IPS-18c (cell line): ENCODE results near the gene SFRP2.

Source experiments
- H3K4me3 ChIP-seq: 2 replicates; pipeline ENCODE4 v1.7.0; 2013; ENCODE audit warnings: low read depth, mild to moderate bottlenecking, low read length, moderate library complexity; ENCODE audit not compliant: insufficient read depth
- H3K9me3 ChIP-seq: one replicate; pipeline ENCODE4 v1.6.1; 2013; ENCODE audit warnings: mild to moderate bottlenecking, low read length, moderate library complexity; ENCODE audit not compliant: control insufficient read depth, insufficient read depth

SFRP2 gene

DNA sequence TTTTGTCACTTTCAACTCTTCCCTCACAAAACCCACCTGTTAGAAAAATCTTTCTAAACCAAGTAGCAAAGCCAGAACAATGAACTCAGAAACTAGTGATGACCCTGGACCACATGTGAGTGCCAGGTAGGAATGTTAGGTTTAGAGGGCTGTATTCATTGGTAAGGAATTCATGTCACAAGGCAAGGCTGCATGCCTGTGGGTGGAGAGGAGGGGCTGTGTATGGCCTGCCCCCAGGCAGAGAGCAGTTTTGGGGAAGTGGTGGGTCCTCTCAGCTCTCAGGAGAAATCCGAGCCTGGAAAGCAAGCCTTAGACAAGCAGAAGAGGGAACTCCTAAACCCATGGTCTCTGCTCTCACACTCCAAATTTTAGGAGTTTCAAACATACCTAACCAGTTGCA, 31.5 kb downstream of the SFRP2 start:
- Histone ChIP-seq H3K9me3 (no peaks in the 10 kb centered on the region), H3K4me3 (no peak overlapping the region)

DNA sequence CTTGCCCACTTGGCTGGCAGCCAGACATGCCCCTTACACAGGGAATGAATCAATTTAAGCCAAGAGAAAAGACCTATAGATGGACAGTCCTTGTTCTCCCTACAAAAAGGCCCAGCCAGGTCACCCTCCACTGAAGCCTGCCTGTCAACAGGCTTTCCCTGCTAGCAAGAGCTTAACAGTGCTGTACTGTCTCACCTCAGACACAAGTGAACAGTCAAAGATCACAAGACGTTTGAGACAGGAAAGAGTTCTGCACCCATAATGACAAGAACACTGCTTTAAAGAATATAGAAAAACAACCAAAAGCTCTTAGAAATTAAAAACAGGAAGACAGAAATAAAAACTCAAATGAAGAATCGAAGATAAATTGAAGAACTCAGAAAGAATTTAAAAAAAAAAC, 33.7 kb downstream of the SFRP2 start:
- H3K9me3 ChIP-seq, result no peaks in the 10 kb centered on the region
- H3K4me3 ChIP-seq, result no peak overlapping the region

DNA sequence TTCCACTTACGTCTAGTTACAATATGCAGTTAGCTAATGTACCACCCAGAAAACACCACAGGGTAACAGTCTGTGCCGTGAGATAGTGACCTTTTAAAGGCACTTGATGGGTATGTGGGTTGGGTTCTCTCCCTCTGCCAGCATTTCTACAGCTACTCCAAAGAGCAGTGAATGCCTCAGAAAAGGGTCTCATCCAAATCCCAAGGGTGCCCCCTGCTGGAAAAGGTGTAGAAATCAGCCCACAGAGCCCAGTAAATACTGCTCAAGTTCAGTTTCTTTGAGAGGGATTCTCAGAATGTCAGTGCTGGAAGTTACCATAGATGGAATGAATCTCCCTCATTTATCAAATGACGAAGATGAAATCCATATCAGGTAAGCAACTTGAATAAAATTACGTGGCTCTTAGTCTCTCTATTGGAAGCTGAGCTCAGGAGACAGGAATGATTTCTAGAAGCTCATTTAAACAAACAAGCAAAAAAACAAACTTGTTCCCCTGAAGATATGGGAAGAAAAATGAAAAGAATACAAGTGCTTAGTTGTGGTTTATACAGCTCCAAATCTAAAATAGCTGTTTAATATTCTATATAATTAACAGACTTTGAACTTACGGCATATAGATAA, 38.6 kb downstream of the SFRP2 start:
- no peak overlapping the region for H3K4me3 ChIP-seq
- no peaks in the 10 kb centered on the region for H3K9me3 ChIP-seq

DNA sequence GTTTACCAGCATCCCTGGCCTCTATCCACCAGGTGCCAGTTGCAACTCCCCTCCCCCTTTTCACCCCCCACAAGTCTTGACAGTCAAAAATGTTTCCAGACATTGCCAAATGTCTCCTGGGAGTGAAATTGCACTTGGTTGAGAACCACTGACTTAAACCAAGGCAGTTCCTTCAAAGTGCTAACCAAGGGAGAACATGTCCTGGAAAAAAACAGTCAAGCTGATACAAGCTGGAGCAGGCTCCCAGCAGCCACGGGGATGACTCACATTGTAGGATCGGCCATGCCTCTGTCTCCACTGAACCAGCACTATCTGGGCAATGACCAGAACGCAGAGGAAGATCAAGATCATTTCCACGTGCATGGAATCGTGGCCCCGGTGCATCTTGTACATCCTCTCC, 40.5 kb downstream of the SFRP2 start:
- no peak overlapping the region for H3K4me3 ChIP-seq
- no peaks in the 10 kb centered on the region for H3K9me3 ChIP-seq

DNA sequence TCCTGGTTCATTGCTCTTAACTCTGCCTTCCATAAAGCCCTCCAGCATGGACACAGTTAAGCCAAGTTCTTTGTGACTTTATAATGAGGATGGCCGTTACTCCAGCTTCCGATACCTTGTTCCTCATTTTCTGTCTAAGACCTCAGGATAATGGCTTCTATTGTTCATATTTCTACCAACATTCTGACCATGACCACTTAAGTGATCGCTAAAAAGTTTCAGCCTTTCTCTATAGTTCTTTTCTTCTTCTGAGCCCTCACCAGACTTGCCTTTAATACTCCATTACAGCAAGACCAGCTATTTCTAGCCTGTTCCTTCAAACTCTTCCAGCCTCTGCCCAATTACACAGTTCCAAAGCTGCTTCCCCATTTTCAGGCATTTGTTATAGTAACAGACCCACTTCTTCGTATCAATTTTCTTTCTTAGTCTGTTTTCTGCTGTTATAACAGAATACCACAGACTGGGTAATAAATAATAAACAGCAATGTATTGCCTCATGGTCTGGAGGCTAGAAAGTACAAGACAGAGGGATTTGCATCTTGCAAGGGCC, 41.4 kb downstream of the SFRP2 start:
- Histone ChIP-seq H3K9me3 (no peaks in the 10 kb centered on the region), H3K4me3 (no peak overlapping the region)

DNA sequence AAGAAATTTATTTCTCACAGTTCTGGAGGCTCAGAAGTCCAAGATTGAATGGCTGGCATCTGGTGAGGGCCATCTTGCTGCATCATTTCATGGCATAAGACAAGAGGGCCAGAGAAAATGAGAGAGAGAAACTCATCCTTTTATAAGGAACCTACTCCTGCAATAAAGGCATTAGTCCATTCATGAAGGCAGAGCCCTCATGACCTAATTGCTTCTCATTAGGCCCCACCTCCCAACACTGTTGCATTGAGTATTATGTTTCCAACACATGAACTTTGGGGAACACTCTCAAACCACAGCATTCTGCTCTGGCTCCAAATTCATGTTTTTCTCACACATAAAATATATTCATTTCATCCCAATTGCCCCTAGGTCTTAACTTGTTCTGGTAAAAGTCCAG, 43.2 kb downstream of the SFRP2 start:
- Histone ChIP-seq H3K4me3 (no peak overlapping the region), H3K9me3 (peaks cover 3% of the 10 kb centered on the region)

DNA sequence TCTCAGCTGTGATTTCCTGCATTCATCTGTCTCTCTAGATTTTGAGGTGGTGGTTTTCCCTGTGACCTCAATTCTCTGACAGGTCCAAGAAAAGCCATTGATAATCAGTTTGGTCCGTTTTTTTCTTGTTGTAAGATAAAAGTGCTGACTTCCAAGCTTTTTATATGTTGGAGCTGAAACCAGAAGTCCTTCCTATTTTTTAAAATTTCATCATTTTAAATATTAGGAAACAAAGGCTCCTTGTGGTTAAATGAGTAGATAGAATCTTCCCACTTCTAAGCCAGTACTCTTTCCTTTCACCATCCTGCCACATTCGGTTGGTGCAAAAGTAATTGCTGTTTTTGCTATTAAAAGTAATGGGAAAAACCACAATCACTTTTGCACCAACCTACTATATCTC, 47.3 kb downstream of the SFRP2 start:
- no peak overlapping the region for H3K4me3 ChIP-seq

DNA sequence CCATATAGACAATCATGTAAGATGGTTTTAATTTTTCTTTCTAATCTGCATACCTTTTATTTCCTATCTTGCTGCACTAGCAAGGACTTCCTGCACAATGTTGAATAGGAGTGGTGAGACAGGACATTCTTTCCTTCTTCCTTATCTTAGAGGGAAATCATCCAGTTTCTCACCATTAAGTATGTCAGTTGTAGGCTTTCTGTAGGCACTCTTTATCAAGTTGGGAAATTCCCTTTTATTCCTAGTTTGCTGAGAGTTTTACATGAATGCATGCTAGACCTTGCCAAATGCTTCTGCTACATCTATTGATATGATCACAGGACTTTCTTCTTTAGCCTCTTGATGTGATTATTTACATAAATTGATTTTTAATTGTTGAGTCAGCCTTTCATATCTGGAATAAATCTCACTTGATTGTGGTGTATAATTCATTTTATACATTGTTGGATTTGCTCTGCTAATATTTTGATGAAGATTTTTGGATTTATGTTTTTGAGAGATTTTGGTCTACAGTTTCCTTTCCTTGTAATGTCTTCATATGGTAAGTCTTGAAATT, 52.9 kb downstream of the SFRP2 start:
- peaks cover 3% of the 10 kb centered on the region for H3K9me3 ChIP-seq
- H3K4me3 ChIP-seq, result no peak overlapping the region

More for the DNA sequence above, 47.3 kb downstream of the SFRP2 start:
- peaks cover 3% of the 10 kb centered on the region for H3K9me3 ChIP-seq

DNA sequence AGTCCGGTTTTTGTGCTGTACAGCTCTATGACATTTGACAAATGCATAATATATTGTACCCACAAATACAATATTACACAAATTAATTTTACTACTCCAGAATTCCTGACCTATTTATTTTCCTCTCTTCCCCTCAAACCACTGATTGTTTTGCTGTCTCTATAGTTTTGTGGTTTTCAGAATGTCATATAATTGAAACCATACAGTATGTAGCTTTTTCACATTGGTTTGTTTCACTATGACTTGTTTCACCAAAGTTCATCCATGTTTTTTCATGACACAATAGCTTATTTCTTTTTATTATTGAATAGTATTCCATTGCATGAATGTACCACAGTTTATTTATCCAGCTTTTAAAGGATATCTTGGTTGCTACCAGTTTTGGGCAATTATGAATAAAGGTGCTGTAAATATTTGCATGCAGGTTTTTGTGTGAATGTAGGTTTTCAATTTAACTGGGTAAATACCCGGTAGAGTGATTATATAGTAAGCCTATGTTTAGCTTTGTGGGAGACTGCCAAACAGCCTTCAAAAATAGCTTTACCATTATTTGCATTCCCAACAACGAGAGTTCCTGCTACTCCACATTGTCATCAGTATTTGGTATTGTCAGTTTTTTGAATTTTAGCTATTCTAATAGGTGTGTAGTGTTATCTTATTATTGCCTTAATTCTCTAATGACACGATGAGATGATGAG, 55.0 kb downstream of the SFRP2 start:
- Histone ChIP-seq H3K4me3 (no peak overlapping the region), H3K9me3 (no peaks in the 10 kb centered on the region)

DNA sequence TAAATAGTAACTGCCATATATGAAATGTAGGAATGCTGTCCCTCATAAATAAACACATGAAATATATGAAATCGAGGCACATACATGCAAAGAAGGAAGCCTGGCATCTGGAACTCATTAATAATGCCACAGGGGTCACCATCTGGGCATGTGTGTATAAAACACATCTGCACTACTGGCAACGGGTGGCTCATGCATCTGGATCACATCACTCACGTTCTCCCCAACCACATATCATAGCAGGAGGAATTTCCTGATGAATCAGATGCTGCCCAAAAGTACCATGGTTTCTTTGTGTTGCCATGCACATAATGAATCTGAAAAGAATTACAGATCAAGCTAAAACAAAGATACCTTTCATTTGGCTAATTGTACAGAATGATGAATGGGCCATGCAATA, 57.6 kb downstream of the SFRP2 start:
- no peak overlapping the region for H3K4me3 ChIP-seq
- no peaks in the 10 kb centered on the region for H3K9me3 ChIP-seq
